Panc1 (cell line): ENCODE results near the gene CDR2L. TPM values are rescaled to one million over a fixed set of nuclear protein-coding genes. Genes with fewer than 3 reads are reported as not detected.
"Not testable (repeated sequence)": the region's sequence is repeated elsewhere in the genome, so short reads cannot be mapped to it uniquely, and the experiment has no call there.

Source experiments
- ATAC-seq: fragments of 200-7000 bp; cut with Tn5 transposase; 2 replicates; pipeline ENCODE4 v1.9.1; 2020; ENCODE audit warnings: mild to moderate bottlenecking, moderate library complexity
- BruUV-seq: library from RNA; stranded (reverse); fragments of 400-500 nt; replicated peaks from 2 replicates; lab custom pipeline; 2021; lab: Mats Ljungman, UMichigan
- CTCF ChIA-PET: fragments of 300-600 bp; sonication (Branson Sonifier 250); formaldehyde crosslinking; loops from one replicate; lab custom pipeline; 2022; ENCODE audit warnings: antibody characterized with exemption; lab: Charles Lee
- POLR2A ChIA-PET: fragments of 300-600 bp; sonication (Branson Sonifier 250); formaldehyde crosslinking; loops from one replicate; lab custom pipeline; 2022; ENCODE audit warnings: antibody characterized with exemption; lab: Charles Lee
- DNase-seq: peaks from one replicate; pipeline ENCODE4 v3.0.0-alpha.2; 2010; ENCODE audit warnings: low read depth, low spot score
- H3K27ac ChIP-seq: 2 replicates; pipeline ENCODE4 v1.5.1; 2011; ENCODE audit warnings: mild to moderate bottlenecking, low read length, inconsistent platforms
- H3K27me3 ChIP-seq: fragments of 200-500 bp; sonication (Bioruptor generic); 2 replicates; pipeline ENCODE4 v1.6.0; 2014; ENCODE audit warnings: low read length, inconsistent platforms; ENCODE audit not compliant: control insufficient read depth, insufficient read depth
- H3K36me3 ChIP-seq: fragments of 200-500 bp; sonication (Bioruptor generic); 2 replicates; pipeline ENCODE4 v1.5.1; 2014; ENCODE audit warnings: inconsistent platforms, mild to moderate bottlenecking, low read length, moderate library complexity; ENCODE audit not compliant: control insufficient read depth, insufficient read depth
- H3K4me1 ChIP-seq: 2 replicates; pipeline ENCODE4 v1.5.1; 2011; ENCODE audit warnings: inconsistent platforms, mild to moderate bottlenecking, low read length, moderate library complexity; ENCODE audit not compliant: control insufficient read depth, insufficient read depth
- H3K4me3 ChIP-seq, 2 experiments: 2 replicates each; pipeline ENCODE4 v1.5.1; 2011 to 2012; ENCODE audit warnings: low read depth in 2 of 2, low read length in 2 of 2, mild to moderate bottlenecking in 2 of 2, inconsistent platforms in 1 of 2, moderate library complexity in 1 of 2
- H3K9me3 ChIP-seq: fragments of 200-500 bp; sonication (Bioruptor generic); 2 replicates; pipeline ENCODE4 v1.5.1; 2014; ENCODE audit warnings: low read depth, mild to moderate bottlenecking, inconsistent platforms, low read length, moderate library complexity; ENCODE audit not compliant: control insufficient read depth, insufficient read depth
- CTCF ChIP-seq: fragments of 450-650 bp; IDR thresholded peaks from 2 replicates; pipeline ENCODE4 v1.5.1; 2017; ENCODE audit warnings: mild to moderate bottlenecking
- POLR2AphosphoS5 ChIP-seq: IDR thresholded peaks from 2 replicates; pipeline ENCODE4 v1.6.1; 2012; ENCODE audit warnings: mild to moderate bottlenecking, low read depth, low read length, moderate library complexity
- REST ChIP-seq, 2 experiments: IDR thresholded peaks; 2 replicates each; pipeline ENCODE4 v1.6.1; 2011 to 2012; ENCODE audit warnings: low read depth in 2 of 2, control low read depth in 1 of 2, low read length in 1 of 2, mild to moderate bottlenecking in 1 of 2, moderate library complexity in 1 of 2; ENCODE audit not compliant: insufficient read depth in 1 of 2
- SIN3A ChIP-seq: IDR thresholded peaks from 2 replicates; pipeline ENCODE4 v1.6.1; 2012; ENCODE audit warnings: low read depth, mild to moderate bottlenecking, low read length, moderate library complexity, borderline replicate concordance; ENCODE audit not compliant: insufficient read depth
- TCF7L2 ChIP-seq: IDR thresholded peaks from 2 replicates; pipeline ENCODE4 v1.6.1; 2011; ENCODE audit warnings: mild to moderate bottlenecking, low read depth, low read length, inconsistent platforms
- in situ Hi-C: cut with HindIII; loops from 2 replicates; pipeline ENCODE4 v1.10.0; 2016; ENCODE audit warnings: low sequenced_read_pairs, low pct_unique_long_range_greater_than_20kb
- intact Hi-C: fragments of 100-400 bp; cut with micrococcal nuclease; formaldehyde crosslinking; loops from one replicate; pipeline ENCODE4 v1.10.0; 2022; ENCODE audit not compliant: unreplicated experiment
- total RNA-seq: library from RNA; stranded (reverse); gene quantifications from one replicate; pipeline ENCODE4 v1.2.1, GENCODE V29; 2021; ENCODE audit not compliant: unreplicated experiment

Gene CDR2L
- total RNA-seq, 1 experiment from 2014 or later = 32.0 TPM

GRCh38 chr17:75041656-75042280 lies 54.3 kb downstream of the CDR2L start:
- no peak for ATAC-seq
- peaks cover 2% of the 10 kb centered on the region; the same call in 1 of the 2 replicates for H3K36me3 ChIP-seq
- TF ChIP-seq POLR2AphosphoS5 (no peak), TCF7L2 (no peak), REST (IDR thresholded peaks at IDR 0.05; ENCODE audit: insufficient read depth in 1 of 2, low read depth in 2 of 2, low read length in 1 of 2) (no peak), CTCF (no peak), SIN3A (no peak)
- ChIA-PET CTCF (interaction anchor here (0.6 to 1.3 kb wide), 3 partner anchors 12 to 221 kb away, joined by 3 to 9 read pairs (median 8); no protein-coding TSS in a partner anchor), POLR2A (no interaction called here)
- intact Hi-C loops = no loop called here
- H3K27me3 ChIP-seq = no peaks in the 10 kb centered on the region
- in situ Hi-C loops = no loop called here
- H3K4me3 ChIP-seq = no peak overlapping the region
- H3K27ac ChIP-seq = no peak overlapping the region
- DNase-seq = no peak
- no TSS peak for BruUV-seq
- peaks cover 3% of the 10 kb centered on the region; the same call in 1 of the 2 replicates for H3K4me1 ChIP-seq
- no peaks in the 10 kb centered on the region for H3K9me3 ChIP-seq

- intact Hi-C loops, H3K4me1 ChIP-seq, H3K36me3 ChIP-seq, H3K27ac ChIP-seq, in situ Hi-C loops, H3K4me3 ChIP-seq, ATAC-seq, H3K9me3 ChIP-seq, BruUV-seq, POLR2A ChIA-PET, DNase-seq, H3K27me3 ChIP-seq: not testable (repeated sequence)
- CTCF ChIA-PET = interaction anchor here (0.6 kb wide), 1 partner anchor 37 kb away, joined by 3 read pairs; no protein-coding TSS in a partner anchor
Measured at GRCh38 chr17:75043789-75044188, 56.4 kb downstream of the CDR2L start.

- no peaks in the 10 kb centered on the region for H3K27me3 ChIP-seq
- no peak overlapping the region for H3K4me3 ChIP-seq
- ChIA-PET POLR2A (no interaction called here), CTCF (no interaction called here)
- DNase-seq (no peak), ATAC-seq (no peak)
- no peak overlapping the region for H3K27ac ChIP-seq
- H3K9me3 ChIP-seq = no peaks in the 10 kb centered on the region
- no TSS peak for BruUV-seq
- H3K36me3 ChIP-seq = peaks cover 4% of the 10 kb centered on the region; the same call in 1 of the 2 replicates
- intact Hi-C loops (no loop called here), in situ Hi-C loops (no loop called here)
- peaks cover 14% of the 10 kb centered on the region for H3K4me1 ChIP-seq
- no peak for TF ChIP-seq SIN3A
- TF ChIP-seq TCF7L2 = no peak
- no peak for TF ChIP-seq CTCF
- no peak for TF ChIP-seq REST (IDR thresholded peaks at IDR 0.05; ENCODE audit: insufficient read depth in 1 of 2, low read depth in 2 of 2, low read length in 1 of 2)
- no peak for TF ChIP-seq POLR2AphosphoS5
Measured at GRCh38 chr17:75044716-75045115, 57.3 kb downstream of the CDR2L start.
